A172 (cell line): Measurements from ENCODE around the gene KLF13. TPM values are rescaled to one million over a fixed set of nuclear protein-coding genes. Genes with fewer than 3 reads are reported as not detected.

ENCODE experiments used
- DNase-seq: peaks from one replicate; pipeline ENCODE4 v3.0.0-alpha.2; 2015; ENCODE audit warnings: low spot score
- total RNA-seq: library from RNA; depleted of rRNA; stranded (reverse); fragments of >200 nt; shearing (Covaris generic); gene quantifications from 2 replicates; pipeline ENCODE4 v1.2.3, GENCODE V29; 2014

Gene KLF13
- total RNA-seq, 1 experiment from 2014 or later: 27.9 TPM

DNA sequence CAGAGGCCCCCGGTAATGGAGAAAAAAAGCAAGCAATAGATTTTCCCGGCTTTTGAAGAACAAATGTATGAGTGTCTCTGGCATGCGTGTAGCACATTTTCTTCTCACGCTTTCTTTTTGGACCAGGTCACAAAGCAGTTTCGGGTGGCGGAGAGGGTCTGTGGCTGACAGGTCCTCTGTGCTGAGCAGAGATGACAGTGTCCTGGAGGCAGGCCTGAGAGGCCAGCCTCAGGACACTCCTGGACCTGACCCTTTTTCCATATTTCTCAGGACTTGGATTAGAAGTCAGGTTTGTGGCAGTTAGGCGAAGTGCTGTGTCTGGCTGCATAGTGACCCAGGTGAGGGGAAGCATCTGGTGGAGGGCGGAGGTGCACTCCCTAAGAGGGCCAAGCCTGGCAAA lies 52.9 kb downstream of the KLF13 start:
- DNase-seq: no peak

DNA sequence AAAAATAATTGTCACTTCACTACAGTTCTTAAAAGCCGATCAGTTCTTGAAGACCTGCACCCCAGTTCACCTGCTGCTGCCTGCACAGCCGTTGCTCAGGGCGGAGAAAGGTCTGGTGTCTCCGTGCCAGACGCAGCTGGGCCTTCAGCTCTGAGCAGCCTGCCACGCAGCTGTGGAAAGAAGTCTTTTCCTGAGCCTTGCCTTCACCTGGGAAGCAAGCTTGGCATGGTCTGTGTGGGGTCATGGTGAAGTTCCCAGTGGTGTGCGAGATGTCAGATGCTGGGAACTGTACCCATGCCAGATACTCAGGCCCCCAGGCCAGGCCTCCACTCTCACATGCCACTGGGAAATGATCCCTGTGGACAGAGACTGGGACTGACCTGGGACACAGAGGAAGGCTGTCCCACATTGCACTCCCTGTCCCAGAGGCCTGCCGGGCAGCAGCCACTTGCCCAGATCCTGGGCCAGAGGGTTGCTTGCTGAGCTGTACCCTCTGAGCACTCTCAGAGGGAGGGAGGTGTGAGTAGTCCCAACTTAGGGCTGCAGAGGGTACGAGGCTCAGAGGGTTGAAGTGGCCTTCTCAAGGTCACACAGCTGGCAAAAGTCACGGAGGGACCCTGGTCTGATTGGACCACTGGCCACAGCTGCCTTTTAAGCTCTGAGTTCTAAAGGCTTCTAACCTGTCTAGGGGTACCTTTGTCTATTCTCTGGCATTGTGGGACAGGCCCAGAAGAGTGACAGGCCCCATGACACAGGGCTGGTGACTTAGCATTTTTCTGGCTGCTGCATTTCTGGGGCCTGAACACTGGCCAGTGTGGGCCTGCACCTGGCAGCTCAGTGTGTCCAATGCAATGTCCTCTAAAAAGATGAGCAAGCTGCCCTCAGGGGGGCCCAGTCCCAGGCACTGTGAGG lies 55.4 kb downstream of the KLF13 start:
- no peak for DNase-seq

- DNase-seq: no peak
These were observed 56.0 kb downstream of the KLF13 start for GRCh38 chr15:31382713-31383045.

GRCh38 chr15:31383139-31383538 lies 56.5 kb downstream of the KLF13 start:
- no peak for DNase-seq

DNA sequence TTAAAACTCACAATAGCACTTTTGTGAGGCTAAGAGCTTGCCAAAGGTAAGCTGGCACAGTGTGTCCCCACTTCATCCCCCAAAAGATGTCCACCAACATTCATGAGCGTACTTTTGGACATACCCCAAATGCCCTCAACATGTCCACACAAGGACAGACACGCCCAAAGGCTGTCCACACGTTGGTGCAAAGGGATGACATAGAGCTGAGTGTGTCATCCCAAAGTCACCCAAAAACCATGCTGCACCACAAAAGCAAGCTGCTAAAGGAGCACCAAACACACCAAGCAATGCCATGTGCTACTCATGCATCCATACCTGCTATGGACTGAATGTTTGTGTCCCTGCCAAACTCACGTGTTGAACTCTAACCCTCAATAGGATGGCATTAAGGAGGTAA lies 57.9 kb downstream of the KLF13 start:
- no peak for DNase-seq

- DNase-seq: no peak
These were observed 59.1 kb downstream of the KLF13 start for GRCh38 chr15:31385736-31386135.

- DNase-seq: no peak
These were observed 60.5 kb downstream of the KLF13 start for GRCh38 chr15:31387092-31387478.

- DNase-seq: peak; percentile 34
These were observed 61.0 kb downstream of the KLF13 start for GRCh38 chr15:31387479-31388118.

DNA sequence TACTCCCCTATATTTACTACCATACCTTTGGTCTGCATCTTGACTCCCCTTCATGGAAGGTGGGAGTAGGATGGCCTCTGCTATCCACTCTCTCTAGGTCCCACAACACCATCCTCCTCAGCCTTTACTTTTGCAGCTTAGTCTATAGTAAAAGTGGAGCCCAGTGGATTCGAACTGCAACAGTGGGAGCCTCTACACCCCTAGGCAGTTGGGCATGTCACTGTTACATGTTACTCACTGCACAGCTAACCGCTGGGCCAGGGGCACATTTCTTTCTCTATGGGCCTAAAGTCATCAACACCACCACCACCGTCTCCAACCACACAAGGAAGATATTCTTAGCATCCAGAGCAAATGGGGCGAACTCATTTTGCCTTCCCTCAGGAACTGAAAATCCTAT lies 62.9 kb downstream of the KLF13 start:
- no peak for DNase-seq

- DNase-seq: no peak
These were observed 63.4 kb downstream of the KLF13 start for GRCh38 chr15:31390029-31390428.

DNA sequence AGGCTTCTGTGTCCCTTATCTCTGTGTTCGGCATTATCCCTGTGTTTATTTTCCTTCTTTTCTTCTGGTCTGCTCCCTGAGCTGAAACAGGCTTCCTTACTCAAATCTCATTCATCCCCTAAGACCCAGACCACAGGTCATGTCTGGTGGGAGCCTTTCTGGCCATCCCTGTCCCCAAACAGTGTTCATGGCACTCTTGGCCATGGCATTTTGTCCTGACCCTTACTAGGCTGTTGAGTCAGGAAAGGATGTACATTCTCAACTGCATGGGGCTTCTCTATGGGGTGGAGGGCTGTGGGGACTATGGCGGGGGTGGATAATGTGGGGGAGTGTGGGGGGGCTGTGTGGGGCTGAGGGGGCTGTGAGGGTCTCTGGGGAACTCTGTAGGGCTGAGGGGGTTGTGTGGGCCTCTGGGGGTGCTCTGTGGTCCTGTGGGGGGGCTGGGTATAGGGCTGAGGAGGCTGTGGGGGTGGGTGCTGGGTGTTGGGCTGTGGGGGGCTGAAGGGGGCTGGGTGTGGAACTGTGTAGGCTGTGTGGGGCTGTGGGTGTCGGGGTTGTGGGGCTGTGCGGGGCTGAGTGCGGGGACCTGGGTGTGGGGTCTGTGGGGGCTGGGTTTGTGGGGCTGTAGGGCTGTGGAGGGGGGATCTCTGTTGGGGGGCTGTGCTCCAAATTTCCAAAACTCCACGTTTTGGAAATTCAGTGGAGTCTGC lies 64.3 kb downstream of the KLF13 start:
- no peak for DNase-seq

GRCh38 chr15:31391687-31392671 lies 65.3 kb downstream of the KLF13 start:
- peak; percentile 27 for DNase-seq

DNA sequence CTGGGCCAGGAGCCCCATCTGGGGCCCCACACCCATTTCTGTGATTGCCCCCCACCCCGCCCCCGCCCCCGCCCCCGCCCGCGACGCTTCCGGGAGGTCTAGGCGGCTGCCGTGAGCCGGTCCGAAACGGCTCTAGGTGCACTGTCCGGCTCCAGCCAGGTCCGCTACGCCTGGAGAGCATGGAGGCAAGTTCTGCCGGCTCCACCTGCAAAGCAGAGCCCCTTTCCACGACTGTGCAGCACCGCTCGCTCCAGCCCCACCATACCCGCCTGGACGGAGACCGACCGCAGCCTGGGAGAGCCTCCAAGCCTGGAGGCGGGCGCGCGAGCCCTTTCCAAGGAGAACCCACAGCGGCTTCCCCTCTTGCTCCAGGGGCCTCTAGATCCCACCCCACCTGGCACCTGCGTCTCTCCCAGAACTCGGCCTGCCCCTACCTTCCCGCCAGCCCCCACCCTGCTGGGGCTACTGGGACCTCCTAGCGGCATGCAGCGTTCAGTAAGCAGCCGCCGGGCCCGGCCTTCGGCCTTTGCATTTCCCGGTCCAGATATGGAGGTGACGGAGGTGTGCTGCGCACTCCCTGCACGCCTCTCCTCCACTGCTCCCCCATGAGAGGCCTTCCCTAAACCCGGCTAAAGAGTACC lies 66.2 kb downstream of the KLF13 start:
- no peak for DNase-seq

DNA sequence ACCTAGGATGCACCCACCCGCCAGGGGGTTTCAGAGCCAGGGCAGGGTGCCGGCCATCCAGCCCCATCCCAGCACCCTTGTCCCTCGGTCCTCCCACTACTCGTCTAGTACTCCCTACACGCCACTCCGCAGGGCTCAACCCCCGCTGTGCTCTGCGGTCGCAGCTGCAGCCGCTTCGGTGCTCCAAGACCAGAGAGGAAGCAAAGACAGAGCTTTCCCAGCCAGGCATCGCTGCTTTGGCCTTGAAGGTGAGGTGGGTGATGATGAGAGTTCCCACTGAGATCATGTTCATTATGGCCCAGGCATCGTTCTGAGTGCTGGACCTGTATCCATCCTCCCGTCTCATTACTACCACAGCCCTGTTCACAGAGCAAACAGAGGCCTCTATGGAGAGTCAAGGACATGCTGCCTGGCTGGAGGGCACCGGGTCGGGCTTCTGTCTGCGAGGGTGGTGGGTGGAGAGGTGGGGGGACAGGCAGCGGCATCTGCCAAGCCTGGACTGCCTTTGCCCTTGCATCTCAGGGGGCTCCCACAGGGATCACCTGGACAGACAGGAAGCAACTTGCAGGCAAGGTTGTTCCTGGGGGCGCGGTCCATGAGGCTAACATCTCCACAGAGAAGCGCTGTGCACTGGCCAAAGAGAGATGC lies 66.9 kb downstream of the KLF13 start:
- DNase-seq: no peak

DNA sequence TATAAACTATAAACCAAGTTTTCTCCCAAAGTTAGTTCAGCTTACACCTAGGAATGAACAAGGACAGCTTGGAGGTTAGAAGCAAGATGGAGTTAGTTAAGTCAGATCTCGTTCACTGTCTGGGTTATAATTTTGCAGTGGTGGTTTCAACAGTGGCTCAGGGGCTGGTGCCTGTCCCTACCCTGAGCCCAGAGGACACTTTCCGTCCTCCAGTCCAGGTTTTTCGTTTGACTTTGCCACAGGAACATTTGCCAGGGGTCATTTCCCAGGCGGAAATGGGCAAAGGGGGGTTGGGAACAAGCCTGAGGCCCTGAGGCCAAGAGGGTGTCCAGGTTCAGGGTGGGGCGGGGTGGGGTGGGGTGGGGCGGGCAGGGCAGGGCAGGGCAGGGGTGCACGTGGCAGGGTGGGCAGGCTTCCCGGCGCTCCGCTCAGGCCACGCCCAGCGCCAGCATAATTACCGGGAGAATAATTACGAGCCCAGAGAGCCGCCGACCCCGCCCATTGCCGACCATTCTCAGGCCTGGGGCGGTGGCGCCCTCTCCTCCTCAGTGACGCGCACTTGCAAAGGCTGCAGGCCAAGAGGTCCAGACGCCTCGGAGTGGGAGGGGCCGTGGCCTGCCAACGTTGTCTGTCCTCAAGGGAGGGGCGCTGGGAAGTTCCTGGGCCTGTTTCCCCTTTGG lies 70.4 kb downstream of the KLF13 start:
- peak; percentile 85 for DNase-seq

GRCh38 chr15:31397851-31398661 lies 71.4 kb downstream of the KLF13 start:
- DNase-seq: no peak

GRCh38 chr15:31398677-31399301 lies 72.2 kb downstream of the KLF13 start:
- DNase-seq: peak; percentile 19

GRCh38 chr15:31399544-31400171 lies 73.0 kb downstream of the KLF13 start:
- DNase-seq: peak; percentile 14
